GM10266 (cell line): ENCODE measurements around the gene RAB40C.

Experiments
- DNase-seq: peaks from one replicate; pipeline ENCODE4 v3.0.0; 2012; ENCODE audit errors: extremely low spot score
- CTCF ChIP-seq: IDR thresholded peaks from 2 replicates; pipeline ENCODE4 v1.5.1; 2012; ENCODE audit warnings: mild to moderate bottlenecking, low read depth; ENCODE audit not compliant: control insufficient read depth, insufficient read depth; ENCODE audit errors: missing control alignments

Gene RAB40C

GRCh38 chr16:565419-566330 lies 24.2 kb upstream of the RAB40C start:
- no peak for DNase-seq
- TF ChIP-seq CTCF = no peak

GRCh38 chr16:566475-567372 lies 23.1 kb upstream of the RAB40C start, which contains the start of gene NHLRC4:
Gene NHLRC4, plus strand, starts transcription at chr16:567005. Its CDS starts 1,043 bp downstream, at chr16:568048.
- peak; percentile 96 for DNase-seq
- TF ChIP-seq CTCF = no peak

- no peak for DNase-seq
- no peak for TF ChIP-seq CTCF
These were observed 22.3 kb upstream of the RAB40C start for GRCh38 chr16:567373-568256.

- no peak for DNase-seq
- TF ChIP-seq CTCF = no peak
These were observed 21.2 kb upstream of the RAB40C start for GRCh38 chr16:568401-569258.

GRCh38 chr16:569445-570254 lies 20.2 kb upstream of the RAB40C start, which contains the start of gene PIGQ:
Gene PIGQ, plus strand, starts transcription at chr16:569968. Its CDS starts 4,107 bp downstream, at chr16:574075.
- TF ChIP-seq CTCF = no peak
- peak; percentile 96 for DNase-seq
